K562 (cell line): ENCODE measurements around the gene PPCDC.

Experiments
- BRCA1 ChIP-seq, 2 experiments: fragments of 450-650 bp in 1 of 2; sonication (generic) in 1 of 2; formaldehyde crosslinking in 1 of 2; IDR thresholded peaks; 2 replicates each; pipeline versions ENCODE4 v1.5.0 to v1.6.1; 2017 to 2020; ENCODE audit warnings: mild to moderate bottlenecking in 1 of 2, missing genetic modification reagents in 1 of 2
- CEBPZ ChIP-seq: fragments of 150-350 bp; IDR thresholded peaks from 2 replicates; pipeline ENCODE4 v1.6.1; 2014; ENCODE audit warnings: low read depth, mild to moderate bottlenecking, low read length, borderline replicate concordance
- GABPA ChIP-seq: fragments of 200-800 bp; sonication (Bioruptor generic); conservative IDR thresholded peaks from 2 replicates; pipeline ENCODE4 v1.6.1; 2016; ENCODE audit warnings: low read depth, missing genetic modification characterization, missing compliant biosample characterization
- HLTF ChIP-seq: fragments of 450-650 bp; IDR thresholded peaks from 2 replicates; pipeline ENCODE4 v1.6.1; 2016
- ILK ChIP-seq: fragments of 450-650 bp; IDR thresholded peaks from 2 replicates; pipeline ENCODE4 v1.6.1; 2016; ENCODE audit warnings: missing genetic modification characterization, low read depth, mild to moderate bottlenecking, missing compliant biosample characterization, moderate library complexity, borderline replicate concordance
- SAFB2 ChIP-seq: fragments of 200-400 bp; formaldehyde crosslinking; IDR thresholded peaks from 2 replicates; pipeline ENCODE4 v1.6.1; 2018; ENCODE audit warnings: borderline replicate concordance, low read length, low read depth, moderate library complexity; ENCODE audit not compliant: severe bottlenecking
- SMC3 ChIP-seq: conservative IDR thresholded peaks from 2 replicates; pipeline ENCODE4 v1.6.1; 2011; ENCODE audit warnings: low read depth, low read length, improper control_type of control experiment; ENCODE audit not compliant: insufficient read depth
- TEAD4 ChIP-seq, 2 experiments: sonication (generic) in 1 of 2; formaldehyde crosslinking in 1 of 2; IDR thresholded peaks; 2 replicates each; pipeline versions ENCODE4 v1.6.1 to v1.8.0; 2012 to 2022; ENCODE audit warnings: borderline replicate concordance in 1 of 2, inconsistent platforms in 1 of 2, low read length in 1 of 2, mild to moderate bottlenecking in 1 of 2, missing genetic modification reagents in 1 of 2
- ZNF324 ChIP-seq: fragments of 250-450 bp; sonication (Bioruptor Pico); IDR thresholded peaks from 2 replicates; pipeline ENCODE4 v1.4.0; 2020; ENCODE audit warnings: mild to moderate bottlenecking
- ZNF512 ChIP-seq: IDR thresholded peaks from 2 replicates; pipeline ENCODE4 v1.6.1; 2016; ENCODE audit warnings: missing genetic modification characterization, missing compliant biosample characterization
- ZNF584 ChIP-seq: fragments of 200-800 bp; sonication (Bioruptor generic); IDR thresholded peaks from 2 replicates; pipeline ENCODE4 v1.6.1; 2016; ENCODE audit warnings: low read depth, mild to moderate bottlenecking, missing genetic modification characterization, missing compliant biosample characterization
- TF ChIP-seq, protein P1 (sequence below), 3 experiments: IDR thresholded peaks in 2 of 3; conservative IDR thresholded peaks in 1 of 3; 2 replicates each; pipeline ENCODE4 v1.5.1; 2011 to 2012; ENCODE audit warnings: low read length in 3 of 3, mild to moderate bottlenecking in 3 of 3, control low read depth in 2 of 3, improper control_type of control experiment in 1 of 3, inconsistent platforms in 1 of 3, low read depth in 1 of 3, mixed read lengths in 1 of 3, moderate library complexity in 1 of 3; ENCODE audit not compliant: insufficient read depth in 2 of 3

- TF ChIP-seq SAFB2 (no peak), SMC3 (no peak), ZNF512 (tag) (peak; percentile 63; the same call in 1 of the 2 replicates), GABPA (no peak), CEBPZ (no peak), TEAD4 (IDR thresholded peaks at IDR 0.05; ENCODE audit: low read length) (no peak), TEAD4 (CRISPR knock-in tag; IDR thresholded peaks at IDR 0.05; ENCODE audit: borderline replicate concordance) (no peak), HLTF (no peak), BRCA1 (IDR thresholded peaks at IDR 0.05) (no peak), BRCA1 (CRISPR knock-in tag; IDR thresholded peaks at IDR 0.05) (no peak), ZNF324 (no peak), ZNF584 (CRISPR knock-in tag) (no peak), ILK (tag) (no peak)
- TF ChIP-seq, protein P1, sequence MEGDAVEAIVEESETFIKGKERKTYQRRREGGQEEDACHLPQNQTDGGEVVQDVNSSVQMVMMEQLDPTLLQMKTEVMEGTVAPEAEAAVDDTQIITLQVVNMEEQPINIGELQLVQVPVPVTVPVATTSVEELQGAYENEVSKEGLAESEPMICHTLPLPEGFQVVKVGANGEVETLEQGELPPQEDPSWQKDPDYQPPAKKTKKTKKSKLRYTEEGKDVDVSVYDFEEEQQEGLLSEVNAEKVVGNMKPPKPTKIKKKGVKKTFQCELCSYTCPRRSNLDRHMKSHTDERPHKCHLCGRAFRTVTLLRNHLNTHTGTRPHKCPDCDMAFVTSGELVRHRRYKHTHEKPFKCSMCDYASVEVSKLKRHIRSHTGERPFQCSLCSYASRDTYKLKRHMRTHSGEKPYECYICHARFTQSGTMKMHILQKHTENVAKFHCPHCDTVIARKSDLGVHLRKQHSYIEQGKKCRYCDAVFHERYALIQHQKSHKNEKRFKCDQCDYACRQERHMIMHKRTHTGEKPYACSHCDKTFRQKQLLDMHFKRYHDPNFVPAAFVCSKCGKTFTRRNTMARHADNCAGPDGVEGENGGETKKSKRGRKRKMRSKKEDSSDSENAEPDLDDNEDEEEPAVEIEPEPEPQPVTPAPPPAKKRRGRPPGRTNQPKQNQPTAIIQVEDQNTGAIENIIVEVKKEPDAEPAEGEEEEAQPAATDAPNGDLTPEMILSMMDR (IDR thresholded peaks at IDR 0.05 in 2 of 3, conservative IDR thresholded peaks at IDR 0.05 in 1 of 3; ENCODE audit: insufficient read depth in 2 of 3, low read depth in 1 of 3, low read length in 3 of 3): no peak
Observed at GRCh38 chr15:75090388-75090734, 67.0 kb downstream of the PPCDC start.
